Iris pigment epithelial cell (primary cell): ENCODE results near the gene FBXL7.

Source experiments
- DNase-seq: peaks from one replicate; pipeline ENCODE4 v3.0.0-alpha.2; 2011; ENCODE audit warnings: low read depth

The FBXL7 gene

DNA sequence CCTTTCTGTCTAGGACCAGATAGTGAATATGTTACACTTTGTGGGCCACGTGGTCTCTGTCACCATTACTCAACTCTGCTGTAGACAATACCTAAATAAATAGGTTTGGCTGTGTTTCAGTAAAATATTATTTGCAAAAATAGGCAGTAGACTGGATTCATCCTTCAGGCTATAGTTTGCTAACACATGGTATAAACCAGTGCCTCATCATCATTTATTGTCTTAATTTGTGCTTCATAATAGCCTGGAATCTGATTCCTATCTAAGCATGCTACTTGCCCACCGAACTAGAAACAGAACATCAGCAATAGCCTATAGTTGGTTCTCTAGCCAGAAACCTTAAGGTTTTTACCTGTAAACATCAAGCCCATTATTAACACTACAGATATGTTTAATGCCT is 215.6 kb downstream of the FBXL7 start:
- DNase-seq, result no peak

DNA sequence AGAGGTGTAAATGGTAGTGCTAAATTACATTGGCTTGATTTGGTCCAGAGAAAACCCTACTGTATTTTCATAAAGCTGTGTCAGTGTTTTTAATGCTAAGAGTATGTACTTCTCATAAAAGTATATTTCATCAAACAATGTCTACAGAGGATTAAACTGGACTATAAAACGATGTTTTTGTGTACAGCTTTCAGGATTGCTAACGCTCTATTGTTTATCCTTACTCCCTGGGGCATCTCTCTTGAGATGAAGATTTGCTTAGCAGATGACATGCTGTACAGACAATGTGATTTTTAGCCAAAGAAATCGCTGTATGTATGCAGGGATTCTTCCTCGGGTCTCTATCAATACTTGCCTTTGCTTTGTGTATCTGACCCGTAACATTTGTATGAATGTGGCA is 216.0 kb downstream of the FBXL7 start:
- DNase-seq, result no peak

DNA sequence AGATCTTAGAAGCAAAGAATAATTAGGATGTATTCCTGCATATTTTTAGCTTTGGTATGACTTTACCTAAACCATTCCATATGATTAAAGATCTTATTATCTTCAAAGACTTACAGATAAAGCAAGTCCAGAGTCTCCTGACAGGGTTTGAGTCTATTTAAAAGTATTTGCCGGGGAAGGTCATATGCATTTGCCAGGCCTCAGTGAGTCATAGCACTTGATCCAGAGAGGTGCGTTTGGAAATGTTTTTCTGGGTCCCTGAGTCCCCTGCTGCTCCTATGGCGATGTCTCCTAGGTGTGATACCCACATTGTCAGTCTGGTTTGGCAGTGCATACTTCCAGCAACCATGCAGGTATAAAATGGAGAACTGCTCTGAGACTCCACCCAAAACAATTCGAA is 217.0 kb downstream of the FBXL7 start:
- peak; percentile 62 for DNase-seq

DNA sequence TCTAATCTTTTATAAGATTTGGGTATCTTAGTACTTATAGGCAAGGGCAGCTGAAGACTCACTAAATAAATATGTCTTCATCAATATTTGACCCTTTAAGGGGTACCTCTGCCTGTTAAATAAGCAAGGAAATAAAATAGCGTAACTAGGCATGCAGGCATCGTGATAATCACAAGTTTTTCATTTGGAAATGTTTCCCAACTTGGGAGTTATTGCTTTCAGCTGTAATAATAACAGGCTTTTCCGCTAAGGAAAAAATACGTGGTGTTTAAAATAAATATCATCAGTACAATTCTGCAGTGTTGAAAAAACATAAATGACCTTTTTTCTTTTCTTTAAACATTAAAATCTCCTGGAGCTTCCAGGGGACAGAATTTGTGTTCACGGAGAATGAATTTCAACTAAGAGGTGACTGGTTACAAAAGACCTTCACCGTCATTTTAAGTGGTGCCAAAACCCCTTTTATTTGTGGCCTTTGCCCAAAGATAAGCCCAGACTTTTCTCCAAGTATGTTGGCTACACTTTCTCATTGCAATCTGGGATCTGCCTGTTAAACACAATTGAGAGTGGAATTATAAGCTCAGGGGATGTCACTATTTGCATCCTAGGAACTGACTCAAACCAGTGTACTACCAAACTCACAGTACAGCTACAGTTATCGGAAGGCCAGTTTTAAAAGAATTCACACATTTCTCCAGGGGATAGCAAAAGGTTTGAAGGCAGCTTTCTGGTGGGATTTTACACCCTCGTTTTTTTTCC is 218.6 kb downstream of the FBXL7 start:
- DNase-seq, result no peak

DNA sequence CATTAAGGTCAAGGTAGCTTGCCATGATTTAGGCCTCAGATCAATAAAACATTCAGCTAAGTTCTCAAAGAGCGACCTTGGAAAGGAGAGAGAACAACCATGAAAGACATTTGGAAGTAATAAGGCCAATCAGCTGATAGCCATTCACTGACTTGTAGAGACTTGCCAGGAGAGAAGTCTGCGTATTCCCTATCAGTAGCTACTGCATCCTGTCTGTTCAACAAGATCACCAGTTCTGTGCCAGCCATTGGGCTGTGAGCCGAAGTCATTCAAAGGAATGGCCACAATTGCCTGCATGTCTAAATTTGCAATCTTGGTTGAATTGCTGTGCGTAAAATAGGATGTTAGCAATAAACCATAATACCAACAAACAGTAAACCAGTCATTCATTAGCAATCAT is 219.8 kb downstream of the FBXL7 start:
- DNase-seq, result no peak

DNA sequence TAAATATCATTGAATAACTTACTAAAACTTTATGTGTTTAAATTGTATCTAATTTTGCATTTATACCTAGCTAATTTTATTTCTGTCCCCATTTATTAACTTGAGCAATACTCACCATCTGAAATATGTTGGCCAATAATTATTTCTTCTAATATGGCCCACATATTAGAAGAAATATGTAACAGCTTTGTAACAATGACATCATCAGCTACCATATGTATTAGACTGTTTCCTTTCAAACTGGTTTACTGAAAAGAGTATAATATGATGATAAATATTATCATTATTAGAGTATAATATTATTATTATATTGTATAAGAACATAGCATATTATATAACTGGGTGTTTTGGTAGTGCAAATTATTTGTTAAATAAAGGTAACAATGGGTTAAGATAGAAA is 220.5 kb downstream of the FBXL7 start:
- no peak for DNase-seq

DNA sequence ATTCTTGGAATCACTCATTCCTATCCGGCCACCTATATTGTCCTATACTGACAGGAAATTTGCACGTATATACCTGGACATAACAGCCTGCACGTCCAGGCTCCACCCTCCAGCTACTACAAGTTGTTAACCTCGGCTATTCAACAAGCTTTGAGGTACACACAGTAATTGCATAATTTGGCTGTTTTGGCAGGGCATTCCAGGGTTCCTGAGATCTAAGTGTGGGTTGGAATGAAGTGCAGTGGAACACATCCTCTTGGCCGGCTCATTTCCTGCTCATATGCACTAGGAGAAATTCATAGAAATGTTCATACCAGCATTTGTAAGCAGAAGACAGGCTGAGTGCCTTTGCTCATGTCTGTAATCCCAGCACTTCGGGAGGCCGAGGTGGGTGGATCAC is 222.3 kb downstream of the FBXL7 start:
- DNase-seq, result peak; percentile 38

DNA sequence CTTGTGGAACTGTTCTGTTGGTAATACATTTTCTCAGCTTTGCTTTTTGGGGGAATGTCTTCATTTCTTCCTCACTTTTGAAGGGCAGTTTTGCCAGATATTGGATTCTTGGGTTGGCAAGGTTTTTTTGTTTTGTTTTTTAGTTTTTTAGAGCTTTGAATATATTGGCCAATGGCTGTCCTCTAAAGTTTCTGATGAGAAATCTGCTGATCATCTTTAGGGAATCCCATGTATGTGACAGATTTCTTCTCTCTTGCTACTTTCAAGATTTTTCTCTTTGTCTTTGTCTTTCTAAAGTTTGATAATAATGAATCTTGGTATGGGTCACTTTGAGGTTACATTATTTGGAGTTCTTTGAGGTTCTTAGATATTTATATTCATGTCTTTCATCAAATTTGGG is 227.4 kb downstream of the FBXL7 start:
- DNase-seq, result no peak

DNA sequence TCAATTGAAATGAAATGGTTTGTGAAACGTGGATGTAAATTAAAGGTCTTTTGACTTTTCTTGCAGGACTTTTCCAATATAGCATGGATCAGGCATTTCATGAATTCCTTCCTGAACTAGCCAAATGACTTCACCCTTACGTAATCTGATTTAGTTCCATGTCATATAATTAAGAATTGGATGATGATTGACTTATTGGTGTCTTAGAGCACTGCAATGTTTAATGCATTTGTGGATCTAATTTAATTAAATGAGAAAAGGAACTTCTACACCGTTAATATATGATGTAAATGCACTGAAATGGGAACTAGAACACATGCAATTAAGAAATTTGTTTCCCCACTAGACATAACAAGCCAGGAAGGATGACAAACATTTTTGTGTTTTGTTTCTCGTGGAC is 228.8 kb downstream of the FBXL7 start:
- no peak for DNase-seq

DNA sequence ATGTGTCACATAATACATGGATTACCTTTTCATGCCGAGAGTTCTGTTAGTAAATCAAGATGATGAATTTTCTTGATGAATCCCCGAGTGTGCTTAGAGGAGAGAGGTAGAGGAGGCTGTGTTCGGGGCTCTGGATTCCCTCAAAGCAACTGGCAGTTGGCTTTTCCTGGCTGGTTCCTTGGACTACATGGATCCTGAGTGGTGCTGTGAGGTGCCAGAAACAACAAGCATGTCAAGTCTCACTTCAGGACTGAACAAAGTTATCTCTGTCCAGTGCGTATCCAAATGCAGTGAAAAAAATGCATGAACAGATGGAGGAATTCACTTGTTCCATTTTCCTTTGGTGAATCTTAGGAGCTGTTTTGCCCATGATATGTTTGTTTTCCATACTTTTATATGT is 231.7 kb downstream of the FBXL7 start:
- DNase-seq, result no peak

DNA sequence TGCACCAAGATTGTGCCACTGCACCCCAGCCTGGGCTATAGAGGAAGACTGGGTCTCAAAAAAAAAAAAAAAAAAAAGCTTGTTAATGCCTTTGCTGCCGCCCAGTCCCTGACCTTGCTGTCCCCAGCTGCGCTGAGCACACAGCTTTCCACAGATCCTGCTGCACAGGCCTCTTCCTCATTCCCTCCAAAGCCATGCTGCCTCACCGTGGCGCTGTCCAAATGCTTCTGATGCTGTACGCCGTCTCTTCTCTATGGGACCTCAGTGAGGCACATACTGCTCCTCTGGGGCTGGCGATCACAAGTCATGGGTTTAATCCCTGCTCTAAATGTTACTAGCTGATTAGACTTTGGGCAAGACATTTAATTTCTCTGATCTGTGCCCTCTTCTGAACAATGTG is 234.1 kb downstream of the FBXL7 start:
- no peak for DNase-seq

DNA sequence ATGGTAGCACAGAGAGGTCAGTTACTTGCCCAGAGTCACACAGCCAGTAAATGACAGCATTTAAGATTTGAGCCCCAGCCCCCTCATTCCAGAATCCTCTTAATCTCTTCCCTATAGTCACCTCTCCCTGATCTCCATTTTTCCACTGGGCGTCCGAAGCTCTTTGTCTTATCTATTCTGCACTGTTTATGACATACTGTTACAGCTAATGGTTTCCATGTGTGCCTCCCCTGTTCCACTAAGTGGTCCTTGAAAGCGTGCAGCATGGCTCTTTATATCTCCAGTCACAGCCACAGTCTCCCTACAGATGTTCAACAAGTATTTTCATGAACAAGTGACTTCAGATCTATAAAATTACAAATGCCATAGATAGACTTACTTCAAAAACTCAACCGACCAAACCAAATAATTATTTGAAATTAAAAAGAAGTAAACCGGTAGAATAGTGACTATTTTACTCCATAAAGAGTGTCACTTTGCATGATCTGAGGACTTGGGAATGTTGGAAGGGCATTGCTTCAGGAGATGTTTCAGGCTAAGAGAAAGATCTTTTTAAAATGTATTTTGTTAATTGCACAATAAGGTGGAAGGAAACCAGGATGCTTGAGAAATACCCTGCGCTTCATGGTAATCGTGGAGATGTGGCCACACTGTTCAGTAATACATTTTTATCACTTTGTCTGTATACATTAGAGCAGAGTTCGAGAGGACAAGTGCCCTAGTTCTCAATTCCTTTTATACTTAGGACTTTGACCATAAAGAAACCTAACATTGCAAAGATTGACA is 237.2 kb downstream of the FBXL7 start:
- DNase-seq, result peak; percentile 42

DNA sequence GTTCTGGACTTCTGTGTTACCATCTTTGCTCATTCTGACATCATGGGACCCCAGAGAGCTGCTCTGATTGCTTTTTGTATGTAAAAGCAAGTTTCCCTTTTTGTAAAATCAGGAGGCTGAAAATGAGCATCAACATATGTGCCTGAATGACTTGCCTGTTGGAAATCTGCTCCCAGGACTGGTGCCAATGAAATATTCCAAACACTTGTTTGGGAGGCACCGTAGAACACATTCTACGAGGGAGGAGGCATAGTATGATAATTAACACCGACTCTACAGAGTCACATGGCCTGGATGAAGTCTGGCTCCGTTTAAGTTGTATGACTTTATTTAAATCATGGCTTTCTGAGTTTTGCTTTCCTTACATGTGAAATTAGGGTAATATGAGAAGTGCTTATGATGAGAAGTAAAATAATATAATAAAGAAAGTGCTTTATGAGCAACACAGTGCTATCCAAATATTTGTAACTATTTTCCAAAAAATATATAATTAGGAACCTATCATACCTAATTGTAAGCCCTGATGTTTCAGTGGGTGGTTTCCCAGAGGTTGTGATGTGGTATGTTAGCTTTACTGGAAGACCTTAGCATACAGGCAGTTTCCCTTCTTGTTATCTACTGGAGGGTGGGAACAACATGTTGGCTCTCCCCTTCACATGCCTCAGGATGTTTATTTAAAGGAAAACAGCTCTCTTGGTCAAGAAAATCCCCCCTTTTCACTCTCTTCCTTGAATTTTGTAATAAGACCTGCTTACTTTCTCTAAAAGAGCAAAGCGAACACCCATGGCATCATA is 238.1 kb downstream of the FBXL7 start:
- no peak for DNase-seq

DNA sequence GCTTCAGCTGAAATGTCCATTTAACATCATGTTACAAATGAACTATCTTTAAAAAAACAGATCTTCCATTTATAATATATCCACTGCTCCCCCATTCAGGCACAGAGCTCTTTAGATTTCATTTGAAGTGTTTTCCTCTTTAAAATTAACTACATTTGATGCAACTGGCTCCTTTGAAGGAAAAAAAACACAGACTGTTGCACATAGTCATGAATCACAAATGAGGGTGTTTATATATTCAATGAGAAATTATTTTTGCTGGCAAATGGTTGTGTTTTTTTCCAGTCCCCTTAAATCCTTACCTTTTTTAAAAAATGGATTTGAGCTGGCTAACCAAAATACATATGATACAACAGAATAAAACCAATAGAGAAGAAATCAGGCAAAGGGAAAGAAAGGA is 240.4 kb downstream of the FBXL7 start:
- DNase-seq, result no peak

DNA sequence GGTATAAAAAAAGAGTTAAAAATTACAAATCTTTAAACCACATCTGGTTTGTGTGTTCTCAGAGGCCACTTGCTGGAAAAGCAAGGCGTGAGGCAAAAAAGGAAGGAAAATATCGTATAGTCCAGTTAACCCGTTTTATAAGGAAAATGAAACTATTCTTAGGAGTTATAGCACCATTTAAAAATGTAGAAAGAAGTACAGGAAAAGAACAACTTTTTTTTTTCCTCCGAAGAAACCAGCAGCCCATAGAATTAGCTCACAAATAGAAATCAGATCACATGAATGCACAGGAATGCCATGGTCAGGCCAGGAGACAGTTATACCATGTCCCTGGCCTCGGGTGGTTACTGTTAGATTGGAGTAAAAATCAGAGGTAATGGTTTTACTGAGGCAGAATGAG is 241.6 kb downstream of the FBXL7 start:
- peak; percentile 23 for DNase-seq

DNA sequence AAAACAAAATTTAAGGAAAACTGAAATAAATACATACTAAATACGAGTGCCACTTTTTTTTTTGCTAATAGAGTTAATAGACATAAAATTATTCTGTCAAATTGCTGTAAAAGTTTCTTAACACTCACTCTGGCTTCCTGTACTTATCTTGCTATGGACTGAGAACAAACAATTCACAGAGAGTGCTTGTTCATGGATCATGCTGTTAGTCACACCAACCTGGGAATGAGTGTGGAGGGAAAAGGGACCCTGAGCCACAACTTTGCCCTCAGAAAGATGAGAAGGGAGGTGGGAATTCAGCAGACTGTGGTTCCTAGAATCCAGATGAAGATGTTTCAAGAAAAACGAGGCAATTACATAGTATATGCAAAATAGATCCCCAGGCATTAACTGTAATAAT is 246.9 kb downstream of the FBXL7 start:
- peak; percentile 16 for DNase-seq

DNA sequence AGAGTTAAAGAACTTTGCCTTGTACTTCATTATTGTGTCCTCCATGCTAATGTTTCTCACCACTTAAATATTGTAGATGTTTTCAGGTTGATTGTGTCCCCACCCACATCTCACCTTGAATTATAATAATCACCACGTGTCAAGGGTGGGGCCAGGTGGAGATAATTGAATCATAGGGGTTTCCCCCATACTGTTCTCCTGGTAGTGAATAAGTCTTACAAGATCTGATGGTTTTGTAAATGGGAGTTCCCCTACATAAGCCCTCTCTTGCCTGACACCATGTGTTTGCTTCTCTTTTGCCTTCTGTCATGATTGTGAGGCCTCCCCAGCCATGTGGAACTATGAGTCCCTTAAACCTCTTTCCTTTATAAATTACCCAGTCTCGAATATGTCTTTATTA is 248.3 kb downstream of the FBXL7 start:
- DNase-seq, result no peak

DNA sequence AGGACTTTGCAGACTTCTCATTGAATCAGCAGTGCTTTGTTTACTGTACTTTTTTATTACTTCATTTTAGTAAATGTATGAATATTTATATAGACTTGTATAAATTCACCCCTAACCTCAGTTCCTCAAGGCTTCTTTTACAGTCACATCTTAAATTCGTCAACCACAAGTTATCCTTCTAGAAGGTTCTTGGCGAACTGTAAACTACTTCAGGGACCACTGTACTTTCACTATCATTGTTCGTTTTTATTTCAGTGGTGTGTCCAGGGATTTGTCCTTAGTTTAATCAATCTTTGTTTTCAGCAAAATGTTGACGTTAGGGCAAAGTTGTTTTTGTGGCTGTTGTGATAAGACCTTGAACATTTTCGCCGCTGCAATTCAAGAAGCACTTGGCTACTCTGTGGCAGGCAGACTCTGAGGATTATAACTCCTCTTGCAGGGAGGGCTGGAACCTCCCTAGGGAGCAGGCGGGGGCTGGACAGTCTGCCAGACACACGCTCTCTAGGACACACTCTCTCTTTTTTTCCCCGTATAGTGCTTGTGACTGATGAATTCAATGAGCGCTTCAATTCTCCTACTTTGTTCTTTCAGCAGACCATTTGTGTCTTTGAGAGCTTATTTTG is 252.8 kb downstream of the FBXL7 start:
- DNase-seq, result peak; percentile 40

DNA sequence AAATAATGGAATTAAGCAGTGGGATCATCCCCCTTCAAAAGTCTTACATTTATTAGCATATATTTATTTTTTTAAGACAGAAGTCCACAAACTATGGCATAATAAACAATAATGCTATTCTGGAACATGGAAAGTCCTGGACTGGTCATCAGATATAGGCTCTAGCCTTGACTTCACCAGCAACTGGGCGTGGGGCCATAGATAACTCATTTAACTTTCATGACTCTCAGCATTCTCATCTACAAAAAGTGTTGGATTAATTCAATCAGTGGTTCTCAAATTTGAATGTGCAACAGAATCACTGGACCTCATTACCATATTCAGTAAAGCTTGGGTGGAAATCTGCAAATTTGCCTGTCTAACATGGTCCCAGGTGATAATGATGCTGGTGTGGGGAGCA is 253.8 kb downstream of the FBXL7 start:
- no peak for DNase-seq

DNA sequence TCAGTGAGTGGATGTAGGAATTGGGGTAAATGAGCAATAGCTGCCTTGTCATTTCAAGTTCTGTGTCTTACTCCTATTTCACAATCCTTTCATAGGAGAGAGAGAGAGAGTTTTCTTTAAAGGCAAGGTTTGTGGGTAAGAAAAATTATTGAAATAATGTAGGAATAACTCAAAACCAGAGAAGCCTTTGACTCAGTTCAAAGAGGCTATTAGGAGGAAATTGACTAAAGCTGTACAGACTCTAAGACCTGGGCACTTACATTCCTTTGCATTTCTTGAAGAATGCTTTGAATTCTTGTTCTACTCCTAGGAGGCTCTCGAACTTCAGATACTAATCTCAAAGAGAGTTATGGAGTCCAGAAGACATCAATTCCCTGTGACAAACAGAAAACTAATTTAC is 257.1 kb downstream of the FBXL7 start:
- peak; percentile 79 for DNase-seq

DNA sequence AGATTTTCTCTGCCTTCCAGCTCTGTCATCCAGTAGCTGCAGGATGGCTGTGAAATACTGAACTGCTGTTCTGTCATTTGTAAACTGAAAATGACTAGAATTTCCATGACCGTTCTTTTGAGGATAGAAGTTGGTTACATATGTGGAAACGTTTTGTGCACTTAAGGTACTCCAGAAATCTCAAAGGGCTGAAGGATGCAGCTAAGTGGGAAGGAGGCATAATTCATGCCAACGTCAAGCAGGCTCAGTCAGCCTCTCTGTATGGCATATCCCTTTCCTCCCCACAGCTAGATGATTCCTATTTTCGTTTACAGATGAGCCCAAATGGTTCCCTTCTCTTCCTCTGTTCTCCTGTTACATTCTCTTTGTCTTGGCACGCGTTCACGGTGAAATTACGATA is 257.6 kb downstream of the FBXL7 start:
- DNase-seq, result no peak

DNA sequence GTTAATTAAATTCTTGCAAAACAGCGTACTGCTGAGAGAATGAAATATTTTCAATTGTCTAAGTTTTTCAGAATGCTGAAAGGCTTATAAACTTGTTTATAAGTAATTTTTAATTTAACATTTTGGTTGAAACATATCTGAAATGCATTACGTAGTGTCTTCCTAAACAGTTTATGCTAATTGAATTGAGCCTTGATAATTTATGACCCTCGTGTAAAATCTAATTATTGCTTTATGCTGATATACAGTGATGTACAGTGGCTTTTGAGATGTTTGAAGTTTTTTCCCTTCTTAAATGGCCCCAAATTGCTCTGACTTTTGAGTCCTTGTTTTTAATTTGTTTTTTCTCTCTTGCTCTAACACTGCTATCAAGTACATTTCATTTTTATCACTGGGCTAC is 262.7 kb downstream of the FBXL7 start:
- DNase-seq, result no peak
